ENCODE measurements around the gene ZC2HC1B. TPM values are rescaled to one million over a fixed set of nuclear protein-coding genes. Genes with fewer than 3 reads are reported as not detected.

ZC2HC1B gene
- total RNA-seq, 1 experiment from 2014 or later = not detected

DNA sequence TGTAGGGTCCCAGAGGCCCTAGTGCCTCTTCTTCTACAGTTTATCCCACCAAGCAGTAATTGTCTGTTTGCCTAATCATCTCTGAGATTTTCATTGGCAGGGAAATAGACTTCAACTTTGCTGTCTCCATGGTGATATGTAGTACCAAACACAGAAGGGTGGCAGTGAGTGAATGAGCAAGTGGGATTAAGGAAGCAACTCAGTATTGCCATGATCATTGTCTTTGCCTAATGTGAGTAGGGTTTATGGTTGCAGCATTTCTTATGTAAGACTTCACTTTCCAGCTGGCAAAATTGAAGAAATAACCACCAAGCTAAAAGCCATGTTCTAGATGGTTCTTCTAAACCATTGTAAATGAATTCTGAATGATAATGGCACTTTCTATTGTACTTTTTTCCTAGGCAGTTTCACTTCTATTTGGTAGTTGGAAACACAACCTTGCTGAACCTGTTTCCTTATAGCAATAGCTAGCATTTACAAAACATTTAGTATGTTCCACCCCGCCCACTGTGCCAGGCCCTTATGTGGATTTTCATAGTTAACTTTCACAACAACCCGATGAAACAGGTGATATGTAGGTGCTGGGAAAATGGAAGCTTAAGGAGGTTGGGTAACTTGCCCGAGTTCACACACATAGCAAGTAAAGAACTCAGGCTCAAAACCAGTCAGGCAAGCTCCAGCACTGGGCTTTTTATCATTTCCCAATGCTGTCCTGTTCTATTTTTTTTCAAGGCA, 32.0 kb downstream of the ZC2HC1B start:
- no peaks in the 10 kb centered on the region for H3K9me3 Mint-ChIP-seq (ENCODE audit: unreplicated experiment)
- no peaks in the 10 kb centered on the region for H3K9me3 ChIP-seq
- POLR2A ChIA-PET = no interaction called here
- TF ChIP-seq CTCF (IDR thresholded peaks at IDR 0.05; ENCODE audit: insufficient read depth in 1 of 2, low read depth in 1 of 2, low read length in 1 of 2, severe bottlenecking in 1 of 2, unreplicated experiment in 1 of 2) = no peak
- no peaks in the 10 kb centered on the region for H3K27me3 Mint-ChIP-seq (ENCODE audit: insufficient read depth, unreplicated experiment)
- peak in 1 of 2 experiments; percentile 32 for DNase-seq
- H3K36me3 Mint-ChIP-seq (ENCODE audit: insufficient read depth, unreplicated experiment) = no peaks in the 10 kb centered on the region
- CTCF ChIA-PET = no interaction called here
- no peaks in the 10 kb centered on the region for H3K4me1 ChIP-seq
- no peak overlapping the region for H3K4me3 ChIP-seq (ENCODE audit: low read depth, low read length)
- intact Hi-C loops (cut with micrococcal nuclease; ENCODE audit: unreplicated experiment) = no loop called here
- no peaks in the 10 kb centered on the region for H3K27me3 ChIP-seq (replicated peaks; ENCODE audit: control insufficient read depth, insufficient read depth, low read length)
- BruUV-seq (replicated peaks) = no TSS peak
- H3K27ac Mint-ChIP-seq (ENCODE audit: unreplicated experiment) = no peak overlapping the region
- no peaks in the 10 kb centered on the region for H3K36me3 ChIP-seq (ENCODE audit: control insufficient read depth, insufficient read depth, low read length)
- no peaks in the 10 kb centered on the region for H3K4me1 Mint-ChIP-seq (ENCODE audit: low read depth, unreplicated experiment)
- H3K4me3 Mint-ChIP-seq (ENCODE audit: unreplicated experiment) = no peak overlapping the region

GRCh38 chr6:143900358-143900757, 36.1 kb downstream of the ZC2HC1B start:
- H3K4me3 ChIP-seq (ENCODE audit: low read depth, low read length) = no peak overlapping the region
- H3K27ac Mint-ChIP-seq (ENCODE audit: unreplicated experiment) = no peak overlapping the region
- no peak for DNase-seq
- intact Hi-C loops (cut with micrococcal nuclease; ENCODE audit: unreplicated experiment) = no loop called here
- H3K27me3 ChIP-seq (replicated peaks; ENCODE audit: control insufficient read depth, insufficient read depth, low read length) = no peaks in the 10 kb centered on the region
- no TSS peak for BruUV-seq (replicated peaks)
- H3K27me3 Mint-ChIP-seq (ENCODE audit: insufficient read depth, unreplicated experiment) = no peaks in the 10 kb centered on the region
- CTCF ChIA-PET = no interaction called here
- H3K4me1 Mint-ChIP-seq (ENCODE audit: low read depth, unreplicated experiment) = no peaks in the 10 kb centered on the region
- POLR2A ChIA-PET = no interaction called here
- no peaks in the 10 kb centered on the region for H3K36me3 Mint-ChIP-seq (ENCODE audit: insufficient read depth, unreplicated experiment)
- H3K36me3 ChIP-seq (ENCODE audit: control insufficient read depth, insufficient read depth, low read length) = no peaks in the 10 kb centered on the region
- H3K9me3 ChIP-seq = no peaks in the 10 kb centered on the region
- H3K4me3 Mint-ChIP-seq (ENCODE audit: unreplicated experiment) = no peak overlapping the region
- H3K4me1 ChIP-seq = no peaks in the 10 kb centered on the region
- H3K9me3 Mint-ChIP-seq (ENCODE audit: unreplicated experiment) = no peaks in the 10 kb centered on the region
- TF ChIP-seq CTCF (IDR thresholded peaks at IDR 0.05; ENCODE audit: insufficient read depth in 1 of 2, low read depth in 1 of 2, low read length in 1 of 2, severe bottlenecking in 1 of 2, unreplicated experiment in 1 of 2) = no peak

DNA sequence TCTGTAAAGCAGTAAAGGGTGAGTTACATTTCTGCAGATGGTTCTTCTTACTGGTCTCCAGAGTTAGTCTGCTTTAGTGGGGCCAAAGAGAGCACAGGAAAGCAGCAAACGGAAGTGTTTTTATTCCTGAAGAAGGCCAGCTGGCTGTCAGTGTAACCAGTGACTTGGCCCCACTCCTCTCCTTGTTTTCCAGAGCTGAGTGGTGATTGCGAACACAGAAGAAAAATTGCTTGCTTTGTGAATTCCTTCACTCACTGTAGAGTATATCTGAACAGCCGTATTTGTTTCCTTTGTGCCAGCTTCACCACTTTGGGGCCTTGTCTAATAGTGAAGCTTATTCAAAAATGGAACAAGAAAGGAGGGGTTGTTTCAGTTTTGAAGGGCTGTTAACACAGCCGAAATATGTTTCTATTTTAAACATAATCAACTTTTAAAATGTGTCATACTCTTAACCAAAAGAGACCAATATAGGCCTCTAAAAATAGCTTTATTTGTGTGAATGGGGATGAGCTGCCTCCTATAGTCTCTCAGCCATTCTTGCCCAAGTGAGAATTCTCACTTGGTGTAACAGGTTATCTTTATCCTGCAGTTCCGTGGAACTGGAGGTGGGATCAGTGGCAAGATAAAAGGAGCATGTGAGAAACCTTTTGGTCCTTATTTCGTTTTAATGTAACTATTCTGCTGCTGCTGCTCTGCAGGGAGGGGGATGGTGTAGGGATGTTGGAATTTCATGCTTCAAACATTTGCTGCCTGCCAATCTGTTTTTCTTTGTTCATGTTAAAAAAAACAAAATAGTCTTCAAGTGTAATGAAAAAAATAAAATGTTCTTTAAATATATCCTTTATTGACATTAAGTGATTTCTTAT, 37.8 kb downstream of the ZC2HC1B start:
- intact Hi-C loops (cut with micrococcal nuclease; ENCODE audit: unreplicated experiment) = no loop called here
- POLR2A ChIA-PET = no interaction called here
- peaks cover 3% of the 10 kb centered on the region for H3K27me3 Mint-ChIP-seq (ENCODE audit: insufficient read depth, unreplicated experiment)
- CTCF ChIA-PET = no interaction called here
- H3K27ac Mint-ChIP-seq (ENCODE audit: unreplicated experiment) = no peak overlapping the region
- Histone ChIP-seq H3K36me3 (ENCODE audit: control insufficient read depth, insufficient read depth, low read length) (no peaks in the 10 kb centered on the region), H3K4me1 (no peaks in the 10 kb centered on the region), H3K9me3 (no peaks in the 10 kb centered on the region), H3K27me3 (replicated peaks; ENCODE audit: control insufficient read depth, insufficient read depth, low read length) (no peaks in the 10 kb centered on the region), H3K4me3 (ENCODE audit: low read depth, low read length) (no peak overlapping the region)
- TF ChIP-seq CTCF (IDR thresholded peaks at IDR 0.05; ENCODE audit: insufficient read depth in 1 of 2, low read depth in 1 of 2, low read length in 1 of 2, severe bottlenecking in 1 of 2, unreplicated experiment in 1 of 2) = no peak
- no peaks in the 10 kb centered on the region for H3K4me1 Mint-ChIP-seq (ENCODE audit: low read depth, unreplicated experiment)
- no TSS peak for BruUV-seq (replicated peaks)
- no peaks in the 10 kb centered on the region for H3K9me3 Mint-ChIP-seq (ENCODE audit: unreplicated experiment)
- H3K36me3 Mint-ChIP-seq (ENCODE audit: insufficient read depth, unreplicated experiment) = no peaks in the 10 kb centered on the region
- H3K4me3 Mint-ChIP-seq (ENCODE audit: unreplicated experiment) = no peak overlapping the region
- DNase-seq = no peak

Measured in Caco-2 (cell line).